DMS 273 (cell line): Measurements from ENCODE around the gene SPAAR.
A peak's percentile ranks its signal among the peaks of the same experiment; 100 is the strongest.
"Not testable (repeated sequence)": the region's sequence is repeated elsewhere in the genome, so short reads cannot be mapped to it uniquely, and the experiment has no call there.

Source experiments
- DNase-seq: peaks from one replicate; lab custom pipeline; 2025; ENCODE audit not compliant: unreplicated experiment; lab: John Stamatoyannopoulos, UW

The SPAAR gene

DNA sequence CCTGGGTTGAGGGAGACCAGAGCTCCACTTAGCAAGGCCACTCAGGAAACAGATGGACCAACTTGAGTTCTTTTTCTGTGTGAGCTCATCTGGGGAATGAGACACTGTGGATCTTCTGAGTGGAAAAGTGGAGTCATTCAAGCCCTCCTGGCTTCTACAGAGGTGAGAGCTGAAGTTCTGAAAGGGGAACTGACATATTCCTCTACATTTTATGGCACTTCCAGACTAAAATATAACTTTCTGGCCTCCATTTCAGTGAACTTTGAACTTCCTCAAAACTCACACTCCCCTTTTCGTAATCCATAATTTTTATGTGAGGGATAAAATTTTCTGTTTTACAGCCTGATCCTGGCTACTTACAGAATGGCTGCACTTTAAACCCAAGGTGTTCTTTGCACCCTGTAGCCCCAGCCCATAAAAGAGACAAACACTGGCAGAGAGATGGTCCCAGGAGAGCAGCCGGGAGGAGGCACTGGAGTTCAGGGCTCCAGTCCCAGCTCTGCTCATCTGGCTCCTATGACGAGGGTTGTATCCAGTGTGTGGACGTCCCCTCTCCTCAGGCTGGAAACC lies 10.8 kb downstream of the SPAAR start:
- peak; percentile 23 for DNase-seq

DNA sequence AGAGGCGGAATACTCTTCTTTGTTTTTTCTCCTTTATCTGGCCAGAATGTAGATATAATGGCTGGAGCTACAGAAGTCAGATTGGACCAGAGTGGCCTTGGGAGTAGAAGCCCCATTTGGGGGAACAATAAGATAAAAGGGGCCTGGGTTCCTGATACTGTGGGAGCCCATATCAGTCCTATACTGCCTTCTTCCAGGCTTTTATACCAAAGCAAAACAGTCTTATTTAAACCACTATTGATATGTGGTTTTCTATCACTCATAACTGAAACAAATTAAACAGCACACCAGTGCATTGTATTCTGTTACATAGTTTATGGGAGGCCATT lies 14.3 kb downstream of the SPAAR start:
- DNase-seq, result no peak

DNA sequence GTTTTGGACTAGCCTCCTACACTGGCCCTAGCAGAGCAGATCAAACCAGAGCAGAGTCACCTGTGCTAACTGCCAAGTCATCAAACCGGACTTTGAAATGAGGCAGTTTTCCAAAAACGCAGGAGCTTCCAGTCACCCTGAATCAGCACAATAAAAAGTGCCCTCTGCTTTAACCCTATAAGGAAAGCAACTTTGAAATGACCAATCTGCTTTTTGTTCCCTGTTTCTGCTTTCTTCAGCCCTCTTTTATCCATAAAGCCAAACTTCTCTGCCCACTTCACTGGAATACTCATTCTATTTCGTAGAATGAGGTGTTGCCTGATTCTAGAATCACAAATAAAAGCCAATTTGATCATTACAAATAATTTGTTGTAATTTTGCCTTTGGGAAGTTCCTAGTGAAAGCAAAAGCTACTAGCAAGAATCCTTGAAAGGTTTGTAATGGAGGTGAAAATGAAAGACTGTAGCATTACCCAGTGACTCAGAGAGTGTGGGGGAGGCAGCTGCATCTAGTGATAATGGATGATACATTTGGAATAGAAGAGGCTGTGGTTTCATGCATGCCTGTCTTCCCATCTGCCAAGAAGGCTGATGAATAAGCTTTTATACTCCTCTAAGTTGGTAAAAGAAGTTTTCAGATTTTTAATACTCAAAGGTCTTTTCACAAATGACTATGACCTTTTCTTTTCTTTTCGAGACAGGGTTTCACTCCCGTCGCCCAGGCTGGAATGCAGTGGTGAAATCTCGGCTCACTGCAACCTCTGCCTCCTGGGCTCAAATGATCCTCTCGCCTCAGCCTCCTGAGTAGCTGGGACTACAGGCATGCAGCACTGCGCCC lies 14.9 kb downstream of the SPAAR start:
- peak; percentile 36 for DNase-seq

DNA sequence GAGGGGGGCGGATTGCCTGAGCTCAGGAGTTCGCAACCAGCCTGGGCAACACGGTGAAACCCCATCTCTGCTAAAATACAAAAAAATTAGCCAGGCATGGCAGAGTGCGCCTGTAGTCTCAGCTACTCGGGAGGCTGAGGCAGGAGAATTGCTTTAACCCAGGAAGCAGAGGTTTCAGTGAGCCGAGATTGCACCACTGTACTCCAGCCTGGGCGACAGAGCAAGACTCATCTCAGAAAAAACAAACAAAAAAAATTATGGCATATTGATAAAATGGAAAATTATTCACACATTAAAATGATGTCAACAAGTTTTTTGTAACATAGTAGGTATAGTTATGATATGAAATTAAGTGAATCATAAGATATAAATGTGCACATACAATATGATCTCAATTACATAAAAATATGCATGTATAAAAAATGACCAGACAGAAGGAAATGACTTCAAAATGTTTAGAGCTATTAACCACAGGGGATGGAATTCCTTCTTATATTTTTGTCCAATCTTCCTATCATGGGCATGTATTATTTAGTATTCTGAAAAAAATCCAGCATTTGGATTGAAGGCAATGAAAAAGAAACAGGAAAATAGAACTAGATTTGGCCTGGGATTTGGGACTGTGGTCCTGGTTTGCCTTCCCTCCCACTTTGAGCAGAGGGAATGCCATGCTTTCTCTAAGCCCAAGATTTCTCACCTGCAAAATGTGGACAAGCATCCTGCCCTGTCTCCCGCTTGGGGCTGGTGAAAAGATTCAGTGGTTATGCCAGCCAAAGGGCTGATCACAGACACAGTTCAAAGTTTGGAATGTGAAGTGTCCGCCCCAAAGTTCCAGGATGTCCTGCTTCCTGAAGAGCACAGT lies 19.5 kb downstream of the SPAAR start:
- no peak for DNase-seq

DNA sequence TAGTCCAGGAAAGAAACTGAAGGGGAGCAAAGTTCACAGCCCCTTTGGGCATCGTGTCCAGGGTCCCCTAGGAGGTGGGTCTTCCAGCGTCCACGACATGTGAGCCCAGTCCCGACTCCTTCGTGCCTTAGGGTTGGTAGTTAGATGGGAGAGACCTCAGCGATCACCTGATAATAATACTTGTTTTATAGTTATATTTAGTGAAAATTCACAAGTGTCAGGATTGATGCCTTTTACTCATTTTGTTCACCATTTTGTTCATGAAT lies 20.1 kb downstream of the SPAAR start:
- DNase-seq, result no peak

DNA sequence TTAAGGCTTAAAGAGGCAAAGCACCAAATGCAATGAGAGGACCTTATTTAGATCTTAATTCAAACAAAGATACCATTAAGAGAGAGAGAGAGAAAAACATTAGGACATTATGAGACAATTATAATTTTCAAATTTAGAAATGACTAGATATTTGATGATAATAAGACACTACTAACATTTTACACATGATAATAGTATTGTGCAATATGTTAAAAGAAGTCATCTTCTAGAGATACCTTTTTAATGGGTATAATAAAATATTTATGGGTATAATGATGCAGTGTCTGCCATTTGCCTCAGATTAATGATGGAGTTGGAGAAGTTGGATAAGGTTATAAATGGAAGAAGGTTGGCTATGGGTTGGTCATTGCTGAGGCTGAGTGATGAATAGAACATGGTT lies 21.2 kb downstream of the SPAAR start:
- DNase-seq, result no peak

DNA sequence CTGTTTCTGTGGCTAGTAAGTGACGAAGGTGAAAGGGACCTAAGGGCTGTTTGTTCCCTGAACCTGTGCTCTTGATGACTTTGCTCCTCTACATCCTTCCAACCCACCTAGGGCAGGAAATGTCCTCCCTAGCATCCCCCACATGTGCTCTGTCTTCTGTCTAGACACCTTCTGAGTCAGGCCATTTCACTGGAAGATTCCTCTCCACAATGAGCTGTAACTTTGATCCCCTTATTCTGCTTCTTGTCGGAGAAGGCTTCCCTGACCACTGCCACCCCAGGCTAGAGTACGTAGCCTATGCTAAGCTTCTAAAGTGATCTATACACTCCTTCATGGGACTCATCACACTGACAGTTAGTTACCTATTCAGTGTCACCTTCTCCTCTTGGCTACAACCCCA lies 21.7 kb downstream of the SPAAR start:
- DNase-seq, result no peak

DNA sequence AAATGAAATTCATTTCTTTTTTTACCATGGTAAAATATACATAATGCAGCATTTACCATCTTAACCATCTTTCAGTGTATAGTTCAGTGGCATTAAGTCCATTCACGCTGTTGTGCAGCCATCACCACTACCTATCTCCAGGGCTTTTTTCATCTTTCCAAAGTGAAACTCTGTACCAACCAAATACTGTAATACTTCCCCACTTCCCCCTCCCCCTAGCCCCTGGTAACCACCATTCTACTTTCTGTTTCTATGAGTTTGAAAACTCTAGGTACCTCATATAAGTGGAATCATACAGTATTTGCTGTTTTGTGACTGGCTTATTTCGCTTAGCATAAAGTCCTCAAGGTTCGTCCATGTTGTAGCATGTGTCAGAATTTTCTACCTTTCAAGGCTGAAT lies 23.4 kb downstream of the SPAAR start:
- no peak for DNase-seq

DNA sequence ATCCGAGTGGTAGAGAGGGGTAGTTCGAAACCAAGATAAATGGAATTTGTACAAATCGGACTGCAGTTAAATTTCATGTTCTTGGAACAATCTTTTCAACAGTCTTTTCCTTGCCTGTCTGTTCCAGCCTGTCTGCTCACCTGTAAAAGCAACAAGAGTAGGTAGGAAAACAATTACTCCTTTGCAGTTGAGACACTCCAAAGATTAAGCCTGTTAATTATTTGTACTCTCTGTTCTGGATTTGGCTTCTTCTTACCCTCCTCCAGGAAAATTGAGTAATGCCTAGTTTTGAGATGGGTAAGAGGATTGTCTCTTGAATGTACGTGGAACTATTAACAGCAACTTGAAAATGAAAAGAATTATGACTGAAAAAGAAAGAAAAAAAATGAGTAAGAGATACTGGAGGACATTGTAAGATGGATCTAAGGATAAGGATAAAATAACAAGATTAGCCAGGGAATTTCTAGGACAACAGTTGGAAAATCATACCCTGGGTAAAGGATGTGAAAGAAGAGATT lies 24.3 kb downstream of the SPAAR start:
- no peak for DNase-seq

DNA sequence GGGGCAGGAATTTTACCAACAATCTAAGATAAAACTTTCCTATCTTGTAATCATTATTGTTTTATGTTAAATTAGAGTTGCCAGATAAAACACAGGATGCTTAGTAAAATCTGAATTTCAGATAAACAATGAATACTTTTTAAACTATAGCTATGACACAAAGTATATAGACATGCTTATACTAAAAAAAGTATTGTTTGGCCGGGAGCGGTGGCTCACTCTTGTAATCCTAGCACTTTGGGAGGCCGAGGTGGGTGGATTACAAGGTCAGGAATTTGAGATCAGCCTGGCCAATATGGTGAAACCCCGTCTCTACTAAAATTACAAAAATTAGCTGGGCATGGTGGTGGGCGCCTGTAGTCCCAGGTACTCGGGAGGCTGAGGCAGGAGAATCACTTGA lies 24.8 kb downstream of the SPAAR start:
- DNase-seq, result not testable (repeated sequence)

DNA sequence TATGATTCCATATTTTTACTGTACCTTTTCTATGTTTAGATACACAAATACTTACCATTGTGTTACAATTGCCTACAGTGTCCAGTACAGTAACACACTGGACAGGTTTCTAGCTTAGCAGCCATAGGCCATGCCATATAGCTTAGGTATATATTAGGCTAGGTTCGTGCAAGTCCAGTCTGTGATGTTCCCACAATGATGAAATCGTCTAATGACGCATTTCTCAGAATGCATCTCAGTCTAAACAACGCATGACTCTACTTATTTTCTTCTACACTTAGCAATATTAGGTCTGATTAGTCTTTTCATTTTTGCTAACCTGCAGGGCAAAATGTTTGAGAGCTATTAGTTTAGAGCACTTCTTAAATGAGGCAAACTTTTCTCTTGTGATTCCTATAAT lies 26.0 kb downstream of the SPAAR start:
- no peak for DNase-seq

DNA sequence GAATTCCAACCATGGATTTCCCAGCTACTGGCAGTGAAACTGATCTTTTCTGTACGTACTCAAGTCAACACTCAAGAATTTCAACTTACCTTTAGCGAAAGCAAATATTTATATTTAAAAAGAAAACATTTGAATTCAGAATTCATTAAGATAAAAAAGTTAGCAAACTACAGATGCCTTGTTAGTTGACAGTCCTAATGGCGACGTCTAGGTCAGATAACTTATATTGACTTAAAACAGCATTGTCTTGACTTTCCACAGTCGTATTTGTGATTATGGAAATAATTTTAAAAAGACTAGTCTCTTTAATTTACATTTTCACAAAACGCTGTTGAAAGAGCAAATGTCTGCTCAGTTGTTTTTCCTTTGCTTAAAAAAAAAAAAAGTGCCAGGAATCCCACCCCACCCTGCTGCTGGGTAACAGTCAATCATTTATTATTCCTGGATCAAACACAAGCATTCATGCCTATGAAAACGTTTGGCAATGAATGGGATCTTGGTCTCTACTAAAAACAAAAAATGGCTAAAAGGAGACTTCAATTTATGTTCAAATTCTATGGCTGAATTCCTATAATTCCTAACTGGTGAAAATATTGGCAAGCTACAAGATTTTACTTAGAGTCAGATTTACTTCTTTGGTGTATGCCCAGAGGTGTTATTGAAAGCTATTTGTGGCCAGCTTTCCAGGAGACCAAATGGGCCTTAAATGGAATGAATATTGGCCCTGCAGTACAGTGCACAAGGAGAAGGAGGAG lies 26.6 kb downstream of the SPAAR start:
- no peak for DNase-seq

DNA sequence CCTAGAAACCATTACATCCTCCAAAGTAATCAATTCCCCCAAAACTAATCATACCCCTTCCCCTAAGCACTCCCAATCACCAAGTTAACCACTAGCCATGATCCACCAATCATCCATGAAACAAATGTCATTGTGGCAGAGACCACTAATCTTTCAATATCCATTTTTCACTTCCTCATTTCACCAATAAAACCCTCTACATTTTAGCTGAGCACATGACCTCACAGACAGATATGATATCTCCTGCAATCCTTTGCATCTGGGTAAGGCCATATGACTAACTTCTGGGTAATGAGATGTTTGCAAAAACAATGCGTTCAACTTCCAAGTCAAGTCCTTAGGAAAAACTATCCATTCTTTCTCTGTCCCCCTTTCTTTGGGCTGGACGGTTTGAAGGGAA lies 27.9 kb downstream of the SPAAR start:
- DNase-seq, result no peak

DNA sequence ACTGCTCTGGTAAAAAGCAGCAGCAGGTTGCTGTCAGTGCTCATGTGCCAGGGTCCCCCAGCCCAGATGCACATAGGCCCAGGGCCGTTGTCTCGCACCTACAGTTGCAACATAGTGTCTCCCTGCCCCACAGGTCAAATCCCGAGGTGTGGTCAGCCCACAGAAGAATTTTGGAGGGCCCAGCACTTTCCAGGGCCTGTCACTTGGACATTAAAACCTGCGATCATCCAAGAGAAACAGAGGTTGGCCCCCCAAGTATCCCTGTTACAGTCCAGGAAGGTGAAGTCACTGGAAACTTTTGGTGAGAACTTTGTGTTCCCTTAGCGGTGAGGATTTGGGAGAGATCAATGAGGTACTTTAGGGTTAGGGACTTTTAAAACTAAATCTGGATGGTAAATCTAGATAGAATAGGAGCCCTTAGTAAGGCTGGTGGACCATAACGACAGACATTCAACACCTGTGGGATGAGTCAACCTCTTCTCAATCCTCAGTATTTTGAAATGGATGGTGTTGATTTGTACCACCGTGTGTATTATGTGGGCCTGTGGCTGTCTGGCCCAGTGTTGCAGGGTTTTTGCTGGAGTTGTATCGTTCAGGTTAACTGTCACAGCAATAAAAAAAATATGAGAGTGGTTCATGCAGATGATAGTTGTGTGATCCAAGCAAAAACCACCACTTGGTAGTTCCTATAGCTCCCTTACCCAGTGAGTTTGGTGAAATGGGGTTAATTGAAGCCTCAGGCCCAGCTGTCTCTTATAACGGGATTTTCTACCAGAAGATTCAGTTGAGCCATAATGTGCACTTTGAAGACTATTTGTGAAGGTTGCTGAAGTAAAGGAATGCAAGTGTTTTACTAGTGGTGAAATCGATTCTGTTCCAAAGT lies 29.4 kb downstream of the SPAAR start:
- no peak for DNase-seq

DNA sequence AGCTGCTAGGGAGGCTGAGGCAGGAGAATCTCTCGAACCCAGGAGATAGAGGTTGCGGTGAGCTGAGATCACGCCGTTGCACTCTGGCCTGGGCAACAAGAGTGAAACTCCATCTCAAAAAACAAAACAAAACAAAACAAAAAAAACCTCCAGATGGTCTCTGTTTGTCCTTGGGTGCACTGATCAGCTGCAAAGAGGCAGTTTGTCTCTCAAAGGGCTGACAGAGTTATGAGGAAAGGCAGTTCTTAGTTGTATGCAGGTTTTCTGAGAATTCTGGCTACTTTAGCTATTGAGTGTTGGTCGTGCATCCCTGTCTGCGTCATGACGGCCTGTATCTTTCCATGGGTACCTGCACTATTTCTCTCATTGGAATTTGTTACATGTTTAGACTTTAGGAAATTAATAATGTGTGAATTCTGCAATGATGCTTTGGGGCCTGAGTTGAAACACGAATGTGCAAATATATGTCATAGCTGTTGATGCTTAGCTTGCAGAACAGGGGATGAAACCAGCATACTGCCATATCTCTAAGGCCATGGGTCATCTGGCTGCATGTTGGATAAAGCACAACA lies 30.5 kb downstream of the SPAAR start:
- DNase-seq, result no peak

DNA sequence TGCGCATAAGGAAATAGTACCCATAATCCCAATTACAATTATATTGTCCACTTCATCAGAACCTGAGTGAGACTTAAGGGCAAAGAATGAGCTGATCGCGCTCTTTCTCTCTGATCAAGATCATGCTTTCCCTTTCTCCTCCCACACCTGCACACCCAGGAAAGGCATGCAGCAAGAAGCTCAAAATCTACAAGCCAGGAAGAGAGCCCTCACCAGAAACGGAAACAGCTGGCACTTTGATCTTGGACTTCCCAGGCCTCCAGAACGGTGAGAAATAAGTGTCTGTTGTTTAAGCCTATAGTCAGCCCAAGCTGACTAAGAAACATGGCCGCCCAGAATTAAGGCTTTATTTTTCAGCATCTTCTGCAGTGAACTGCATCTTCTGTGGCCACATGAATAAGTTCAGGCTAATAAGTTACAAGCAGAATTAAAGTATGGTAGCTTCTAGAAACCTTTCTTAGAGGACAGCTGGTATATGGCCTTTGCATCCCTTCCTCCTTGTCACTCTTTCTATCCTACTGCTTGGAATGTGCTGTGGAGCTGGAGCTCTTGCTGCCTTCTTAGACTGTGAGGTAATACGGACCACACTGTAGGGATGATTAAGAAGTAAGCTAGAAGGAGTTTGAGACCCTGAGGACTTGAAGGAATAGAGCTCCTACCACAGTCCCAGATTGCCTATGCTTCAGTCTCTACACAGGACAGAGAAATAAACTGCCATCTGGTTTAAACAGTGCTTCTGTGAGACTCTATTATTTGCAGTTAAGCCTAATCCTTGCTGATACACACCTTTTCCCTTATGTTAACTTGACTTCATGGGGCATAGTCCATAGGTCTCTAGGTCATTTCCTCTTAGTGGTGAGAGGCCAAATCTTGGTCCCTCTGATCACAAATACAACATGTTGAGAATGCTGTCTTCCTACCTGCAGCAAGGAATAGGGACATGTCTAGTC lies 31.4 kb downstream of the SPAAR start:
- DNase-seq, result no peak

DNA sequence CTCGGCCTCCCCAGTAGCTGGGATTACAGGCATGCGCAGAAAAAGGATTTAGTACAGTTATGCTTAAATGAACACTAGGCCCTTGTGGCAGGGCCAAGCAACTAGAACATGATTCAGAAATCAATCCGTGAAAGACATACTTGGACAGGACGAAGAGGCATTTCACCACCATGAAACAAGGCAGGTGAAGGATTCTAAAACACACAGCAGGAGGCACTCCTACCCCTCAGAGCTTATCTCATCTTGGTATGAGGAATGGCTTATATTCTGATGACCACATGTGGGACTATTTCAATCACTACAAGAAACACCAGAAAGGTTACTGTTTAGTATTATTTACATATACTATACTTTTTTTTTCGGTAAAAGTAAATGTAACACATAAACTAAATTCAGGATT lies 33.0 kb downstream of the SPAAR start:
- DNase-seq, result no peak

DNA sequence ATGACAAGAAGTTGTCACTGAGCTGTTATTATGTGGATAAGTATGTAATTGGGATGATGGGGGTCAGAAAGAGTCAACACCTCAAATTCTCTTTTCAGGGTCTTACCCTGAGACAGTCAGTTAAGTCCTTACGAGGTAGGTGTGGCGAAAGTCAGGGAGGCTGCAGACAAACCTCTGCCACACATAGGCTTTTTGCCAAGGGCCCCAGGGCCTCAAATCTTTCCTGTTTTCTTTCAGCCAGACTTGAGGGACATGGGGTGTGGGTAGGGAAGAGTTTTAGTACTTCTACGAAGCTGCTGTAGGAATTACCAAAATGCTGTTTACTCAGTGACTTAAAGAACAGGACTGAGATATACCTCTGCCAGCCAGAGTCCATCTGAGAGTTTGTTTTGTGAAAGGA lies 34.9 kb downstream of the SPAAR start:
- DNase-seq, result no peak

DNA sequence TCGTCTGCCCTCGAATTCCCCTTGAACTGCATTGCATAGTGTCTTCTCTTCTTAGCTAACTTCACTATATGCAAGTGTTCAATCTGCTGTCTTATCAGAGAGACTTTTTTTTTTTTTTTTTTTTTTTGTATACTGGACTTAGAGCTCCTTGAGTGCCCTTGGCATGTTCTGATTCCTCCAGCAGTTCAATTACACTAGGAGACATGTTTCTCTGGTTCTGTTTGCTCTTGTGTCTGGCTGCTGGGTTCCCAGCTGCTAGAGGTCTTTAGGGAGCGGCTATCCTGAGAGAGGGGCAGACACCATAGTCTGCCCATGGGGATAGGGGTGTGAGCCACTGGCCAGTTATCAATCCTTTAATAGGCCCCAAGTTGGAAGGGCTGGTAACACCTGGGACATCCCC lies 35.6 kb downstream of the SPAAR start:
- DNase-seq, result no peak
